ENCODE measurements around the gene ALPG. TPM values are rescaled to one million over a fixed set of nuclear protein-coding genes. Genes with fewer than 3 reads are reported as not detected.
"Not testable (repeated sequence)": the region's sequence is repeated elsewhere in the genome, so short reads cannot be mapped to it uniquely, and the experiment has no call there.

The ALPG gene
- not detected for total RNA-seq

- DNase-seq = no peak
Measured at GRCh38 chr2:232406556-232407310, at the start of gene ALPG. Gene ALPG, plus strand, starts transcription at chr2:232406844. Its CDS starts 51 bp downstream, at chr2:232406895.

- DNase-seq = no peak
Measured at GRCh38 chr2:232361646-232362045, 45.0 kb upstream of the ALPG start.

GRCh38 chr2:232362174-232362900 is 44.3 kb upstream of the ALPG start:
- no peak for DNase-seq

- DNase-seq = not testable (repeated sequence)
Measured at GRCh38 chr2:232363064-232363783, 43.4 kb upstream of the ALPG start.

- DNase-seq = no peak
Measured at GRCh38 chr2:232363784-232364615, 42.6 kb upstream of the ALPG start.

GRCh38 chr2:232364806-232365594 is 41.6 kb upstream of the ALPG start:
- DNase-seq = not testable (repeated sequence)

- no peak for DNase-seq
Measured at GRCh38 chr2:232365621-232366321, 40.9 kb upstream of the ALPG start.

- DNase-seq = not testable (repeated sequence)
Measured at GRCh38 chr2:232366461-232366860, 40.2 kb upstream of the ALPG start.

- DNase-seq = no peak
Measured at GRCh38 chr2:232367016-232367415, 39.6 kb upstream of the ALPG start.

GRCh38 chr2:232367591-232368233 is 38.9 kb upstream of the ALPG start:
- no peak for DNase-seq

GRCh38 chr2:232368311-232368731 is 38.3 kb upstream of the ALPG start:
- DNase-seq = no peak

GRCh38 chr2:232369126-232369951 is 37.3 kb upstream of the ALPG start:
- DNase-seq = no peak

- DNase-seq = not testable (repeated sequence)
Measured at GRCh38 chr2:232370007-232370406, 36.6 kb upstream of the ALPG start.

GRCh38 chr2:232372231-232373208 is 34.1 kb upstream of the ALPG start:
- DNase-seq = no peak

- no peak for DNase-seq
Measured at GRCh38 chr2:232374356-232374755, 32.3 kb upstream of the ALPG start.

- no peak for DNase-seq
Measured at GRCh38 chr2:232375164-232375563, 31.5 kb upstream of the ALPG start.

GRCh38 chr2:232376260-232376659 is 30.4 kb upstream of the ALPG start:
- no peak for DNase-seq

- no peak for DNase-seq
Measured at GRCh38 chr2:232376713-232377112, 29.9 kb upstream of the ALPG start.
